ENCODE data around the gene POLR3A.

DNA sequence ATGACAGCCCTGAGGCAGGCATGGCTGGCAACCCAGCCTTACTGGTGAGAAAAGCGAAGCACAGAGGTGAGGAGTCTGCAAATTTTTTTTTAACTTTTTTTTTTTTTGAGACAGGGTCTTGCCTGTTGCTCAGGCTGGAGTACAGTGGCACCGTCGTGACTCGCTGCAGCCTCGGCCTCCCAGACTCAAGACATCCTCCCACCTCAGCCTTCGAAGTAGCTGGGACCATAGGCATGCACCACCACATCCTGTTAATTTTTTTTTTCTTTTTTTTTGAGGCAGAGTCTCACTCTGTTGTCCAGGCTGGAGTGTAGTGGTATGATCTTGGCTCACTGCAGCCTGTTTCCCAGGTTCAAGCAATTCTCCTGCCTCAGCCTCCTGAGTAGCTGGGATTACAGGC, 67.6 kb downstream of the POLR3A start:
- TF ChIP-seq, protein P1, sequence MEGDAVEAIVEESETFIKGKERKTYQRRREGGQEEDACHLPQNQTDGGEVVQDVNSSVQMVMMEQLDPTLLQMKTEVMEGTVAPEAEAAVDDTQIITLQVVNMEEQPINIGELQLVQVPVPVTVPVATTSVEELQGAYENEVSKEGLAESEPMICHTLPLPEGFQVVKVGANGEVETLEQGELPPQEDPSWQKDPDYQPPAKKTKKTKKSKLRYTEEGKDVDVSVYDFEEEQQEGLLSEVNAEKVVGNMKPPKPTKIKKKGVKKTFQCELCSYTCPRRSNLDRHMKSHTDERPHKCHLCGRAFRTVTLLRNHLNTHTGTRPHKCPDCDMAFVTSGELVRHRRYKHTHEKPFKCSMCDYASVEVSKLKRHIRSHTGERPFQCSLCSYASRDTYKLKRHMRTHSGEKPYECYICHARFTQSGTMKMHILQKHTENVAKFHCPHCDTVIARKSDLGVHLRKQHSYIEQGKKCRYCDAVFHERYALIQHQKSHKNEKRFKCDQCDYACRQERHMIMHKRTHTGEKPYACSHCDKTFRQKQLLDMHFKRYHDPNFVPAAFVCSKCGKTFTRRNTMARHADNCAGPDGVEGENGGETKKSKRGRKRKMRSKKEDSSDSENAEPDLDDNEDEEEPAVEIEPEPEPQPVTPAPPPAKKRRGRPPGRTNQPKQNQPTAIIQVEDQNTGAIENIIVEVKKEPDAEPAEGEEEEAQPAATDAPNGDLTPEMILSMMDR (IDR thresholded peaks at IDR 0.05) = no peak
- TF ChIP-seq POLR2A (IDR thresholded peaks at IDR 0.05) = no peak

Data from breast epithelium (tissue), 3 donors.